NCI-H2029 treated with DMSO at 0.1 percent for 48 hours (cell line): ENCODE results near the gene TRIM9.
"Not testable (repeated sequence)": the region's sequence is repeated elsewhere in the genome, so short reads cannot be mapped to it uniquely, and the experiment has no call there.

Experiments used
- DNase-seq: peaks from one replicate; lab custom pipeline; 2025; lab: John Stamatoyannopoulos, UW

Gene TRIM9

GRCh38 chr14:50963919-50964318 is 131.0 kb downstream of the TRIM9 start:
- no peak for DNase-seq

DNA sequence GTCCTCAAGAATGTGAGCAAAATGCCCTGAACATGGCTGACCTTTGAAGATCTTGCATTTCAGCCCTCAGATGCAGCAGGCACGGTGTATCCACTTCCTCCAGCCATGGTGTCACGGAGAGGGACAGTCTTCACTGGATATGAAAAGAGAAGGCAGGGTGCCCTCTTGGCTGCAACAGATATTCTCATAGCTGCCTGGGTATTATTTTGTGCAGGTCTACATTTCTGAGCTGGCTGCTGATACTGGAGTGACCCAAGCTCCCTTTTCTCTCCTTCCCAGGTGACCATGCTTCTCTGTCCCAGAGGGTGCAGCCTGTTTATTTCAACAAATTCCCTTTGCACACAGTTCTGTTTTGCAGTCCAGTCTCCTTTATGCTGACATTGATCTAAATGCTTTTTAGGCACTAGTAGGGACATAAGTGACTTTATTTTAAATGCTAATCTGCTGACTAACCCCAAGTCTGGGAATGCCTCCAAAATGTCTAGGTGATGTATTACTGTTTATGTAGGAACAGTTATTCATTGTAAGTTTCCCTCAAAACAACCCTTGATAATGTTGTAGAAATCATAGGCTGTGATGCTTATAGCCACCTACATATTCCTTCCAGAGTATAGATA is 133.2 kb downstream of the TRIM9 start:
- no peak for DNase-seq

- no peak for DNase-seq
These were observed 137.6 kb downstream of the TRIM9 start for GRCh38 chr14:50957296-50957695.

DNA sequence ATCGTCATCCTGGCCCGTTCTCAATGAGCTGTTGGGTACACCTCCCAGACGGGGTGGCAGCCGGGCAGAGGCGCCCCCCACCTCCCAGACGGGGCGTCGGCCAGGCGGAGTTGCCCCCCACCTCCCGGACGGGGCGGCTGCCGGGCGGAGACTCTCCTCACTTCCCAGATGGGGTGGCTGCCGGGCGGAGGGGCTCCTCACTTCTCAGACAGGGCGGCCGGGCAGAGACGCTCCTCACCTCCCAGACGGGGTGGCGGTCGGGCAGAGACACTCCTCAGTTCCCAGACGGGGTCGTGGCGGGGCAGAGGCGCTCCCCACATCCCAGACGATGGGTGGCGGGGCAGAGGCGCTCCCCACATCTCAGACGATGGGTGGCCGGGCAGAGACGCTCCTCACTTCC is 138.5 kb downstream of the TRIM9 start:
- not testable (repeated sequence) for DNase-seq

DNA sequence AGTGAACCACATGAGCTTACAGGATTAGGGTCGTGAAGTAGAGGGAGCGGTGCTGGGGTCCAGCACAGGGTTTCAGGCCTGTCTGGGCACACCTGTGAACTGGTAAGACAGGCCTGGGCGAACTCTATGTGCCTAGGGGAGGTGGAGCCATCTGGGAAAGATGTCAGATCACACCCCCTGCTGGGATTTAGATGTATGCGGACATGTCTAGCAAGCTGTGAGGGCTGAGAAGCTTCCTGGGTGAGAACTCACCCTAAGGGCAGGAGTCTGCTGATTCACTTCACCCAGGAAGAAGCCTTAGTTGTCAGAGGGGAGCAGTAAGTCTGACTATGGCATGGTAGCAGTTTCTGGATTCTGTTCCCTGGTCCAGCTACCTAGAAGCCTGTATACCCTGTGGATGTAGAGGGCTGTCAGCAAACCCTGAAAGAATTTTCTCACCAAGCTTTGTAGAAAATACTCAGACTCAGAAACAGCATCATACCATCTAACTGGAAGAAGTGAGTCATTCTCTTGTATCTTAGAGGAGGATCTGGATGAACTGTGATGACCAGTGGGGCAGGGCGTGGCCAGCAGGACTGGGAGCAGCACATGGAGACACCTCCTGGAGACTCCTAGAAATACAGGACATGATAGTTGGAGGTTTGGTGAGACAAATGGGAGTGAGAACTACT is 139.4 kb downstream of the TRIM9 start:
- no peak for DNase-seq

DNA sequence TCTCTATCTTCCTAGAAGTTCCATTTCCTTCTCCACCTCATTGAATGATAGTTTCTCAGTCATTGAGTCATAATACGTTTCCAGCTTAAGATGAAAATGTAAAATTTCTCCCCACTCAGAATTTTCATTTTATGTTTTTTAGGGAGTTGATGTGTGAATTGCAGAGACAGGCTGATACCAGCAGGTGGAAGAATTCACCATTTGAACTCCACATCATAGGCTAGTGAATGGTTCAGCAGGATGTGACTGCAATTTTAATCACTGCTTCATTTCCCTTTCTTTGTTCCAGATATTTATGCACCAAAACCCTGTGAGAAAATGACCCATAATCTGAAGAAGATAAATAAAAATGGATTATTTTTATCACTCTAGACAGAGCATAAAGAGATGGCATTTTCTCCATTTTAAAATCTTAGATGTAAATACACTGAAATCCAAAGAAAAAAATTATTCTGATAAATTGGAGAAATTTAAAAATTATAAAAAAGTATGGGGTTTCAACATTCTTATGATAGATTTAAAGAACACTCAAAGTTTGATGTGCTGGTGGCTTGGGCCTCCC is 140.0 kb downstream of the TRIM9 start:
- DNase-seq: no peak

GRCh38 chr14:50953502-50953901 is 141.4 kb downstream of the TRIM9 start:
- DNase-seq: no peak

- DNase-seq: no peak
These were observed 143.9 kb downstream of the TRIM9 start for GRCh38 chr14:50951032-50951431.

DNA sequence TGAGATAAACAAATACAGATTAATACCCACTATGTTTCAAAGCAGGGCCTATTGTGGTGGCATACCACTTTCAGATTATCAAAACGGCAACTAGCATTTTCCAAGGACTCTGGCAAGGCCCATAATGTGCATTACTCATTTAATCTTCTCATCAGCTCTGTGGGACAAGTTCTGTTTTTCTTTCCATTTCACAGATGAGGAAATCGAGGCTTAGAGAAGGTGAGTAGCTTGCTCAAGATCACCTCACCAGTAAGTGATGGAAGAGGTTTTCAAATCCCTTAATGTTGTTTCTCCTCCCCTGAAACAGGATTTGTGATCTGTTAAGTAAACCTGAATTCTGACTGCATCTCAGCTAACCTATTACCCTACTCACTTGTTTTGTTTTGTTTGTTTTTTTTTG is 146.7 kb downstream of the TRIM9 start:
- DNase-seq: no peak

DNA sequence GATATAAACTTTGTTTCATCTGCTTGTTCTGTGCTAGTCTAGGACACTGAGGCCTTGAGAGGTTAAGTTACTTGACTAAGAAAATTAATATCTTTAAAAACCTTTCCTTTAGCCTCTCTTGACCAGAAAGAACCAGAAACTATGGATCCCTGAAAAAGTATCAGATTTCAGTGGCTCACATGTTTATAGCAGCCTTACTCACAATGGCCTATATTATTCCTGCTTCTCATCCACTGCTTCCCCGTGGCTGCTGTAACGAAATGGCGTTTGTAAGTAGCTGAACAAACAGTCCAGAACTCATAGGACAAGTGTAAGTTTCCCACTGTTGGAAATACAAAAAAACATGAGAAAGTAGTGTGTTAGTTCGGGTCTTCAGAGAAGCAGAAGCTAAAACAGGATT is 147.5 kb downstream of the TRIM9 start:
- no peak for DNase-seq

DNA sequence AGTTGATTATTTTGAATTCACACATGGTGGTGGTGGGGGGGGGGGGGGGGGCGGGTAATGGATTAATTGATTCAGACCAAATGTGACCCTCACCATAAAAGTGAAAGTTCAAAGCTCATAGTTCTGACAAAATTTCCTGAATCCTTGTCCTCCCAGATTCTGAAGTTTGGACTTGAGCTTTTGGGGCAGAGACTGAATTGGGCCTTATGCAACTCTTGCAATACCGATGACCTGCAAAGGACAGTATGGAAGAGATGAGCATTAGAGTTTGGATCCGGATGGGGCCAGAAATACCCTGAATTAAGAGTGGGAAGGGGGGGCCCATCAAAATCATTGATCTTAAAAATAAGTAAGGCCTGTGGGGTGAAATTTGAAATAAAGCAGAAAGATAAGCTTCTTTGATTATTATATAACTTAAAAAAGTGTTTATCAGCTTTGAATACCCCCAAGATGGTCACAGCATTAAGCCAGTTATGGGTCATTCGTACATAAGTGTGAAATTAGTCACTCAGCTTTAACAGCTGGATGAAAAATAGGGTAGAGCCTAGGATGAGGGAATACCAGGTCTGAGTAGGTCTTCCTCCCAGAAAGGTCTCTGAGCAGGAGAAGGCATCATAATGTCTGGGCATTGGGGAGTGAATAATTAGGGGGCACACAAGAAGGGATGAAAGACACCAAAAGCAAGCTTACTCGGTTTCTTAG is 148.5 kb downstream of the TRIM9 start:
- DNase-seq: no peak

DNA sequence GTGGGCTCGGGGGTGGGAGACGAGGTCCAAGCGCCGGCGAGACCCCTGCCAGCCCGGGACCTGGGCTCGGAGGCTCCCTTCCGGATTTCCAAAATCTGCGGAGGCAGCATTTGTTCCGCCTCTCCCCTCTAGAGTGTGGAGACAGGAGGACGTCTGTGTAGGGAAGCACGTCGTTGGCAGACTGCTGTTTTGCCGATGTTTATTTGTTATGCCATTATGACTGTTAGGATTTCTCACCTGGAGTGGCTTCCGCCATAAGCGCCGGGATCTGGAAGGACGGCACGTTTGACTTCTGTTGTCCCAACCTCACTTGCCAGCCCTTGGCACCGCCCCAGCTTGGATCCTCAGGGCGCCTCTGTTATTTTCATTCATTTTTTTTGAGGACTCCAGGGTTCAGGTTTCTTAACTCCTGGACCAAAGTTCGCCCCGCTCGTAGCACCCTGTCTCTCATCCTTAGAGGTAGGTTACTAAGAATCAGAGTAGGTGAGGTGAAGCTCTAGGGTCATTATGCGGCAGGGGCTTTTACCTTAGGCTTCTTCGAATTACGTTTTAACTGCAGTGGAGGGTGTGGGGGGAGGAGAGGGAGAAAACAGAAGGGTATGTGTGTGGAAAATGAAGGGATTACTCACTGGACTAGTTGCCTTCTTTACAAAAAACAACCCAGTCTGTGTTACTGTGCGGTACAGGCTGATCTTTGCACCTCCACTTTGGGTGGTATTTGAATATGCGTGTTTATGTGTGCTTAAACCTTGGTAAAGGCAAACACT is 150.1 kb downstream of the TRIM9 start:
- DNase-seq: peak; percentile 73

DNA sequence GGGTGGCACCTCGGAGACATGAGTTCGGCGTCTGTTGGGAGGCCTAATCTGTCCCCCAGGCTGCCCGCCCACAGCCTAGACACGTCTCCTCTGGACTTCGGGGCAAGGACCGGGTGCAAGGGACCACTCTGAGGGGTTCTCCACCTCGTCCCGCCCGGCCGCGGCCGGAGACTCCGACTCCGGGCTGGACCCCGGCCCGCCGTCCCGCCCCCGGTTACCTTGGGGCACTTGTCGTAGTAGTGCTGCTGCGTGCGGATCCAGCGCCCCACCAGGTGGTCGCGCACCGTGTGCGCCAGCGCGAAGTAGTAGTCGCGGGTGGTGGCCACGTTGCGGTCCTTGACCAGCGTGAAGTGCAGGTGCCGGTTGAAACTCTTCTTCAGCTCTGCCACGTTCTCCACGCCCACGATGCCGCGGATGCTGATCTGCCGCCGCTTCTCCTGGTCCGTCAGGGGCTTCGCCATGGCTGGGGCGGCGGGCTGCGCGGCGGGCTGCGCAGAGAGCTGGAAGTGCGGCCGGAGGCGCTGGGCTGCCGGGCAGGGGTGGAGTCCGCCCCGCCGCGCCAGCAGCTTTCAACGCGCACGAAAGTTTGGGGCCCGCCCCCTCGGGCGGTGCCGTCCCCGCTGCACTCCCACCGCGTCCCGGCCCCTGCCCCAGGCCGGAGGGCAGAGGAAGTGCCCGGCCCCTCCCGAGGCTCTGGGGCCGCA is 150.8 kb downstream of the TRIM9 start, which contains the start of gene PYGL:
TSS of gene PYGL (minus strand) at position 541 of the 704 bp plus-strand sequence. CDS start at position 461, 80 bp downstream.
- DNase-seq: no peak

DNA sequence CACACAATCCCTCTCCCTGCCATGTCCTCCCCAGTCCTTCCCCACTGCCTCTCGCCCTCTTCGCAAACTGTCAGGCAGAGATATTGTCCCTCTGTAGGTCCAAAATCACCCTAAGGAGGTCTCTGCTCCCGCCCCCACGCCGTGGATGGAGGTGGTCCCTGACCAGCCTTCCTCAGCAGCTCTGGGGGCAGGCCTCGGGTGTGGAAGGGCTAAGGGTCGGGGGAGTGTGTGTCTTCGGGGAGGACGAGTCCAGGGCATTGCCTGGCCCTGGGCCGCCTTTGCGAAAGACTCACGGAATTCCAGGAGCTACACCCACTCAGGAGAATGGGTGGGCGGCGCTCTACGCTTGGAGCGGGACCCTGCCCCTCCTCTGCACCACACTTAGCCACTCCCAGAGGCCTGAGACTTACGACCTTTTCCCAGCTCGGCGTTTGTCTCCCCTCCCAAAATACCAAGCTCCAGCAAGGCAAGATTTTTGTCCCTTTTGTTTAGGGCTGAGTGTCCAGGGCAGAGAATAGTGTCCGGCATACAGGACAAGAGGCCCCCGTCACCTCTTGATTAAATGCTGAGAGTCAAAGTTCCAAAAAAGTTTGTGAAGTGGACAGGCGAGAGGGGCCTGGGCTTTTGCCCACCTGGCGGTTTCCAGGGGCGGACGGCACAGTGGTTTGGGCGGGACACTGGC is 151.5 kb downstream of the TRIM9 start:
- no peak for DNase-seq

DNA sequence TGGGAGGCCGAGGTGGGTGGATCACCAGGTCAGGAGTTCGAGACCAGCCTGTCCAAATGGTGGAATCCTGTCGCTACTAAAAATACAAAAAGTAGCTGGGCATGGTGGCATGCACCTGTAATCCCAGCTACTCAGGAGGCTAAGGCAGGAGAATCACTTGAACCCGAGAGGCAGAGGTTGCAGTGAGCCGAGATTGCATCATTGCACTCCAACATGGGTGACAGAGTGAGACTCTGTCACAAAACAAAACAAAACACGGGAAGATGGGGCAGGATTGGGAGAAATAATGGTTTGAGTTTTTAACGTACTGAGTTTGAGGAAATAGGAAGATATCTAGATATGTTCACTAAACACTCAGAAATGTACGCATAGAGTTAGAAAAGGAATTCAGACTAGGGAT is 153.3 kb downstream of the TRIM9 start:
- DNase-seq: not testable (repeated sequence)

DNA sequence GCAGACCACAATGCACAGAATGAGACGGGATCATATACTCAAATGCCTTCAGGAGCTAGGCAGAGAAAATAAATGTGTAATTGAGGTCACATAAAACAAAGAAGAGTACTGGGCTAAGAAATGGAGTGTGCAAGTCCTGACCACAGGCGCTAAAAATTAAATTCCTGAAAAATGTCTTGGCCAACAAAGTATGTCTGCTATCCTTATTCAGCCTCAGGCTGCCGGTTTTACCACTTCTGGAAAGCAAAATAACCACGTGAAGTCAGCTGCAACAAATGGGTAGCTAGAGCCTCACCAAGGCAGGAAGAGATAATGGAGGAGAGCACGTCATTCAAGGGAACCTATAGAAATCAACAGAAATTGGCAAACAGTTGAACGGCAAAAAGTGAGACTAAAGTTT is 153.8 kb downstream of the TRIM9 start:
- DNase-seq: no peak

DNA sequence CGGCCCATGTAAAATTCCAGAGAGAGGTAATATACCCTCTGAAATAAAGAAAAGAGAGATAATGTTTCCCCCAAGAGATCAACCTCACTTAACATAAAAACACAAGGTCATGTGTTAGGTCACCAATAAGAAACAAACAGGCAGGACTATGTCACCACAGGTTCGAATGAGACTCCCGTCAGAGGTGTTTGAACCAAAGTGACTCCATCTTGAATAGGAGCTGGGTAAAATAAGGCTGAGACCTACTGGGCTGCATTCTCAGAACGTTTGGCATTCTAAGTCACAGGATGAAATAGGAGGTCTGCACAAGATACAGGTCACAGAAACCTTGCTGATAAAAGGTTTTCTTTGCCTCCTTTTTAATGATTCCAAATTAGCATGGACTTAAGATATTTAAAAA is 157.1 kb downstream of the TRIM9 start:
- DNase-seq: no peak

- DNase-seq: no peak
These were observed 157.6 kb downstream of the TRIM9 start for GRCh38 chr14:50937325-50937724.

- DNase-seq: no peak
These were observed 158.0 kb downstream of the TRIM9 start for GRCh38 chr14:50936882-50937281.

GRCh38 chr14:50936016-50936340 is 158.9 kb downstream of the TRIM9 start:
- no peak for DNase-seq
